ENCODE measurements around the gene PIRT. TPM values are rescaled to one million over a fixed set of nuclear protein-coding genes. Genes with fewer than 3 reads are reported as not detected.

The PIRT gene
- total RNA-seq, 1 donor from 2014 or later: not detected

DNA sequence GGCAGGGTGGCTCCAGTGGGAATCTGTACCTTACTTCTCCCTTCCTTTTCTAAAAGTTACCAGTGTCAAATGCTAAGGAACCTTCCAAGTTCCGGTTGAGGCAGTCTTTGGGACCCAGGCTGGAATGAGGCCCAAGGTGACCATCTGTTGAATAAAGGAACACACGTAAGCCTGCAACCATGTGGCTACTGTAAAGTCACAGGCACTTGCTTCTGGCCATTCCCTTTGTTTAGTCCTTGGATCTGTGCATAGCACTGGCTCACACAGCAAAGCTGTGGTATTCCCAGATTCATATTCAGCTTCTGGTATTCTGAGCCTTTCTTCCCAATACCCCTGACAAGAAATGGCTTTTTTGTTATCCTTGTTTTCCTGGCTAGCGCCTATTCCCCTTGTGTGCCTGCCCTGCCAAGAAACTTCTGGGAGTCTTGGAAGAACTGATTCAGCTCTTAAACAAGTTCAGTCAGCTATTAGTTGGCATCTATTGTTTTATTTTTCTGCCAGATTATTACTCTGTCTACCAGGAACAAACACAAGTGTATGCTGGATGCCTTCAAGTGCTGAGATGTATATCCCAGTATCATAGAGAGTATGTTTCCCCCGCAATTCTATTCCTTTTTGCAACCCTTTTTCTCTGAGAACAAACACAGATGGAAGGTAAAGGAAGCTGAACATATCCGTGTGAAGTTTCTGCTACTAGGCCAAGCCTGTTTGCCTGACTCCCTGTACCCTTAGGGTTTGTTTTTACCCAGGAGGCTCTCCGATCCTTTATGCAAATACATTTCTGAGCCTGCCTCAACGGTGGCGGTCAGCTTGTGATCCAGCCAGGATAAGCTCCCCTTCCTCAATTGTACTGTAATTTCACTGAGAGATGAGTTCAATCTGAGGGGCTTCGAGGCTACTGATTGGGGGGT lies 47.1 kb downstream of the PIRT start:
- DNase-seq (ENCODE audit: low read depth, low spot score): no peak

DNA sequence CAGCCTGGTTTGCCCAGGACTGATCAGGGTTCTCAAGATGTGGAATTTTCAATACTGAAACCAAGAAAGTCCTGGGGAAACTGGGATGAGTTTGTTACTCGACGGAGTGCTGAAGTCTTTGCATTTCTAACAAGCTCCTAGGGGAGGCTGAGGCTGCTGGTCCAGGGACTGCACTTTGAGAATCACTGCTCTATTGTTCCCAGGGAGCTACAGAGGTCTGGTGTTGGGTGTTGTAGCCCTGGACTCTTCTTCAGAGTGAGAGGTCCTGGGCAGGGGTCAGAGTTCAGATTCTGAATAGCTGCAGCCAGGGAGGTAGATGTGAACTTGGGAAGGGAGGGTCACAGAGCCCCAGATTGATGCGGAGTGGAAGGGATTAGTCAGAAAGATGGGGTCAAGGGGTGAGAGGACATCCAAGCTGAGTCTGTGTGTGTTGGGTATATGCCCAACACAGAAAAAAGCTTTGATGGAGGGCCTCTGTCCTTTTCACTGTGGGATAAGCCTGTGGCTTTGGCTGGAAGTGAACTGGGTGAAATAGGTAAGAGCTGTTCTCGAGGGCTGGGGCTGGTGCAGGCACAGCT lies 48.1 kb downstream of the PIRT start:
- no peak for DNase-seq (ENCODE audit: low read depth, low spot score)

DNA sequence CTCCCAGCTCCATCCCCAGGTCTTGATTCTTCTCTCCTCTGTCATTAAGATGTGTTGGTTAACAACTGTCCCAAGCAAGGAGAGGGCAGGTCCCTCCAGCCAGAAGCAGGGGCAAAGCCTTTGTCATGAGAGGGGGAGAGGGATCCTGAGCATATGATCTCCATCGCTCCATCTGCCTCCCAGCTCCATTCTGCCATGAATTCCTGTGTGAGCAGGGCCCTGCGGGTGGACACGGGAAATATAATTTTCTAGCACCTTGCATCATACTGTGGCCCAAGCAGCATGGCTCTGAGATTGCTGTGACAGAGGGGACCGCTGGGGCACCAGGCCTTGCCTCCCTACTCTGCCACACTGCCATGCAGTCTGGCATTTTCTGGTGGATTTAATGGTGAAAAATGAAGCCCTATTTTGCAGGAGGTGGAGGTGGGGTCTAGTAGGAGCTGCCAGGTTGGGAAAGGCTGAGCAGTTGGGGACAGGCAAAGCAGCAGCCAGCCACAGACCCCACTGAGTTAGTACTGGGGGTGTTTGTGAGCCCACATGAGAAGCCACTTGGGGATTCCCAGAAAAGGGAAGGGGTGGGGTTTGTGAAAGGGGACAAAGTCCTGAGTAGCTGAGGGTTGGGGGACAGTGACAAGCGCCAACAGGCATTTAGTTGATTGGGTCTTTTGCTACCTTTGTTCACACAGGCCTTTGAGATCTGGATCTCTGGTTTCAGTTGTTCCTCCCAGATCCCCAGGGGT lies 50.4 kb downstream of the PIRT start:
- no peak for DNase-seq (ENCODE audit: low read depth, low spot score)

DNA sequence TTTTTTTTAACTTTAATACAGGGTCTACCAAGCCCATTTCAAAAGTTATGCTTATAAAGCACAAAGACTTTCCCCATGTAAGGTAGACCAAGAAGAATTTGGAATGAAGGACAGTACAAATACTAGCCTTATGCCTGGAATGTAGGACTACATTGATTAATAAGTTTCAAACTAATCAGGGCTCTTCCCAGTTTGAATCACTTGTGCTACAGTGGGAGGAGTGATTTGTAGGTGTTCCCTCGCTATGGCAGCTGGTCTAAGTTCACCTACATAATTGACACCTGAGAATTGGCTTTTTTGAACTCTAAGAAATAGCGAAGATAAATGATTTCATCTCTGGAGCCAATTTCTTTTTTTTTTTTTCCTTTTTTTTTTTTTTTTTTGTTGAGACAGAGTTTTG lies 52.6 kb downstream of the PIRT start:
- no peak for DNase-seq (ENCODE audit: low read depth, low spot score)

DNA sequence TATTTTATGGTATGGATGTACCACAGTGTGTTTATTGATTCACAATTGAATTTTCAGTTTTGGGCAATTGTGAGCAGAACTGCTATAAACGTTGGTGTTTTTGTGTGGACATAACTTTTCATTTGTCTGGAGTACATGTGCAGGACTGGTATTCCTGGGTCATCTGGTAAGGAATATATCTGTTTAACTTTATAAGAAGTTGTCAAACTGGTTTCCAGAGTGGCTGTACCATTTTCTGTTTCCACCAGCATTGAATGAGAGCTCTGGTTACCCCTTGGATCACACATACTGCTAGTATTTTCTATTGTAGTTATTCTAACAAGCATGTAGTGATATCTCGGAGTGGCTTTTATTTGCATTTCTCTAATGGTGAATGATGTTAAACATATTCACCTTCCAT lies 58.3 kb downstream of the PIRT start:
- DNase-seq (ENCODE audit: low read depth, low spot score): no peak

DNA sequence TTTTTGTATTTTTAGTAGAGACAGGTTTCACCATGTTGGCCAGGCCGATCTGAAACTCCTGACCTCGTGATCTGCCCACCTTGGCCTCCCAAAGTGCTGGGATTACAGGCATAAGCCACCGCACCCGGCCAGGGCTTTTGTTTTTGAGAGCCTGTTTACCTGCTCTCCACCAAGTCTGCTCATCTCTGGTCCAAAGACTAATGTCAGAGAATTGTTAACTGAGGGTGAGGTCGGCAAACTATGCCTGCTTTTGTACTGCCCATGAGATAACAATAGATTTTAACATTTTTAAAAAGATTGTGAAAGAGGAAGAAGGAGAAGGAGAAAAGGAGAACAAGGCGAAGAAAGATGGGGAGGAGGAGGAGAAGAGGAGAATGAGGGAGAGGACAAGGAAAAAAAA lies 60.0 kb downstream of the PIRT start:
- DNase-seq (ENCODE audit: low read depth, low spot score): no peak

DNA sequence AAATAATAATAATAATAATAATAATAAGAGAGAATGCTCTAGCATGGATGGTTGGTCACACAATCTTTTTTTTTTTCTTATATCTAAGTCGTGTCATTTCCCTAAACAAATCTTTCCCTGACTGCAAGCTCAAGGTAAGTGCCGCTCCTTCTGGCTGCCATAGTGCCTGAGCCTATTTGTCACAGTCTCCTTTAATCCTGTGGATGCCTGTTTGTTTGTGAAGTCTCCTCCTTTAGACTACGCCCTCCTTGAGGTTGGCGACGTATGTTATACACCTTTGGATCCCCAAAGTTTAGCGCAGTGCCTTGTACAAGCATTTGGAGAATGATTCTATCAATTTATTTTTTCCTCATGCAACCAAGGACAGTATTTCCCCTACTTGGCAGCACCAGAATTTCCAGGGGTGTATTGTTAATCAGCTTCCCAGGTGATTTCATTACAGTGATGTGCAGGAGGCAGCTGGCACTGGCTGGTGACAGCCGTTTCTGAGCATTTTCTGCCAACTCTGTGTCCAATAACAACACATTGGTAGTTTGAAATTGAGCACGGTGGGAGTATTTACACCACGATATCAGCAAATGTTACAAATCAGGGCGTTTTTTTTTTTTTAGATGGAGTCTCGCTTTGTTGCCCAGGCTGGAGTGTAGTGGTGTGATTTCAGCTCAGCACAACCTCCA lies 60.6 kb downstream of the PIRT start:
- DNase-seq (ENCODE audit: low read depth, low spot score): no peak

DNA sequence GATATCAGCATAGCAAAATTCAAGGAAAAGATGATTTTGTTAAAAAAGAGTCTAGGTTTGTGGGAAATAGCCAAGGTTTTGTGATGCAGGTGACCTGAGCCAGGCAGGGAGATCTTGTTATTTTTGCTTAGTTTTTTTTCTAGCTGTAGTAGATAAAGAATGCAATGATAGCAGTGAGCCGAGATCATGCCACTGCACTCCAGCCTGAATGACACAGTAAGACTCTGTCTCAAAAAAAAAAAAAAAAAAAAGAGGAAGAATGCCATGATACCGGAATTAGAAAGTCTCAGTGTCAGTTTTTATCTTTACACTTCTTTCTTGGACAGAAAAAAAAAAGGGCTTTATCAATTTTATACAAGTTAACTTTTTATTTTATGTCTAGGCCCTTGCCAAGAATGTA lies 61.5 kb downstream of the PIRT start:
- DNase-seq (ENCODE audit: low read depth, low spot score): no peak

DNA sequence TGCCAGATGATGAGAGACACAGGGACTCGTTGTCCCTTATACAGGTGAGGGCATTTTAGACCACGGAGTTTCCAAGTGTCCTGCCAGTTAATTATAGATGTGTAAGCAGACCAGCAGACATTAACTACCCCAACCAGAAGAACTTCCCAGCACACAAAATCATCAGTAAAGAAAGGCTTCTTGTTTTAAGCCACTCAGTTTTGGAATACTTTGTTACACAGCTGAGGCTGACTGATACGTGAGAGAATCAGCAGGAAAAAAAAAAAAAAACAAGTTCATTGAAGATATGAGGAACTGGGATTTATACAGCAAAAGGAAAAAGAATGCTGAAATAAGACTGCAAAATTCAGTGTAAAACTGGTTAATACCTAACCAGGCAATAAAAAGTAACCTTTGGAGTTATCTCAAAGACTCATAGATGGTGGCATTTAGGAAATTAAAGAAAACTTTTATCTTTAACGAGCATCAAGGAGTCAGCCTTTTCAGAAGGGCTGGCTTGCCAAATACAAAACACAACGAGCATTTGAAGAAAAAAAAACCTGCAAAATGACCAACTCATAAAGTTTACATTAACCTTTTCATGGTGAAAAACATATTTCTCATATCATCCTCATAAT lies 62.0 kb downstream of the PIRT start:
- no peak for DNase-seq (ENCODE audit: low read depth, low spot score)

DNA sequence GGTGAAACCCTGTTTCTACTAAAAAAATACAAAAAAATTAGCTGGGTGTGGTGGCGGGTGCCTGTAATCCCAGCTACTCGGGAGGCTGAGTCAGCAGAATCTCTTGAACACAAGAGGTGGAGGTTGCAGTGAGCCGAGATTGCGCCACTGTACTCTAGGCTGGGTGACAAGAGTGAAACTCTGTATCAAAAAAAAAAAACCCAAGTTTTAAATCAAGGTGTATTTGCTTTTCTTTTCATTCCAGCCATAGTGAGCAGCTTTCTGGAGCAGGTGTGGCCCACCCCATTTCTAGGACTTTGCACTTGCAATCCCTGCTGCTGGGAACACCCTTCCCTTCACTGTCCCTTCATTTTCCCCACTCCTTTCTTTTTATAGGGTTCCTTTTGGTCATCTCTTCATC lies 62.8 kb downstream of the PIRT start:
- no peak for DNase-seq (ENCODE audit: low read depth, low spot score)

DNA sequence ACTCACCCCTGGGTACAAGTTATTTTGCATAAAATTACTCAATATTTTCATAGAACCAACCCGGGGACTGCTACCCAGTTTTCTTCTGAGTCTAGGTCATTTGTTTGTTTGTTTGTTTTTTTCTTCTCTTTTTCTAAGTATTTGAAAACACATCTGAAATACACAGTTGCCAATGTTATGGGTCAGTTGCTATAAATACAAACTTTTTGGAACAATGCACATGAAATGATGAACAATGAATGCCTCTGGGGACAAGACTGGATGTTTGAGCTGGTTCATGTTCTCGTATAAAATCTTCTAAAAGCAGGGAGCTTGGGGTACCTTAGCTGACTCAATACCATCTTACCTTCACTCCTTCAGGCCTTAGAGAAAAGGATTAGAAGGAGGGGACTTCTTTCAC lies 64.5 kb downstream of the PIRT start:
- no peak for DNase-seq (ENCODE audit: low read depth, low spot score)

Other genes starting within 250 kb of the PIRT start
- gene MYH3, start 180.8 kb downstream of the PIRT start, total RNA-seq: 0.07 and 0.71 TPM in 2 replicates
- 41.2 and 47.5 TPM in 2 replicates for gene SCO1, start 140.6 kb downstream of the PIRT start, total RNA-seq
- gene ADPRM, start 140.5 kb downstream of the PIRT start, total RNA-seq: 9.2 and 13.5 TPM in 2 replicates
- 1.2 and 1.8 TPM in 2 replicates for gene TMEM220, start 108.1 kb downstream of the PIRT start, total RNA-seq
- not detected in 2 replicates for gene TMEM238L, start 34.0 kb downstream of the PIRT start, total RNA-seq

Measured in pulmonary artery endothelial cell (primary cell).